ENCODE data around the gene C1QTNF4.

Gene C1QTNF4

GRCh38 chr11:47541070-47541469 is 53.1 kb downstream of the C1QTNF4 start:
- Histone ChIP-seq H3K27me3 (replicated peaks in 2 of 5; ENCODE audit: control insufficient read depth in 4 of 5, insufficient read depth in 5 of 5, low read length in 4 of 5) (no peaks in the 10 kb centered on the region), H3K27ac (ENCODE audit: insufficient read depth in 1 of 2, low read depth in 1 of 2, low read length in 2 of 2, poor library complexity in 1 of 2, severe bottlenecking in 2 of 2) (no peak overlapping the region), H3K4me3 (ENCODE audit: control insufficient read depth in 1 of 7, extremely low read depth in 1 of 7, insufficient read depth in 4 of 7, low read depth in 2 of 7, low read length in 6 of 7) (no peak overlapping the region), H3K9me3 (ENCODE audit: control extremely low read depth in 1 of 5, control insufficient read depth in 4 of 5, insufficient read depth in 2 of 5, low read depth in 1 of 5, low read length in 4 of 5) (no peaks in the 10 kb centered on the region), H3K36me3 (ENCODE audit: control insufficient read depth in 4 of 4, insufficient read depth in 4 of 4, low read length in 3 of 4) (peaks cover 0 to 5% (median 3%) of the 10 kb centered on the region in 4 experiments), H3K4me1 (ENCODE audit: control extremely low read depth in 1 of 4, control insufficient read depth in 4 of 4, insufficient read depth in 4 of 4, low read length in 3 of 4) (peaks cover 0 to 22% (median 10%) of the 10 kb centered on the region in 4 experiments)
- WGBS (ENCODE audit: insufficient coverage) = 100% methylated on average over 1 of the region's 2 CpGs
- no peak for DNase-seq
- ChIA-PET CTCF (interaction anchor here (1.2 to 3.3 kb wide), 7 partner anchors 10 to 32 kb away, joined by 4 to 13 read pairs (median 8); partner anchors contain the start of gene CELF1), POLR2A (interaction anchor here (0.6 kb wide), 1 partner anchor 27 kb away, joined by 4 read pairs; no protein-coding TSS in a partner anchor)

- CTCF ChIA-PET = interaction anchor here (0.8 to 3.3 kb wide), 9 partner anchors 9 to 50 kb away, joined by 3 to 13 read pairs (median 8); partner anchors contain the start of gene CELF1
- H3K4me1 ChIP-seq (ENCODE audit: control extremely low read depth in 1 of 4, control insufficient read depth in 4 of 4, insufficient read depth in 4 of 4, low read length in 3 of 4) = peaks cover 0 to 22% (median 10%) of the 10 kb centered on the region in 4 experiments
- peaks cover 2 to 5% (median 4%) of the 10 kb centered on the region in 4 experiments for H3K36me3 ChIP-seq (ENCODE audit: control insufficient read depth in 4 of 4, insufficient read depth in 4 of 4, low read length in 3 of 4)
- no peaks in the 10 kb centered on the region for H3K9me3 ChIP-seq (ENCODE audit: control extremely low read depth in 1 of 5, control insufficient read depth in 4 of 5, insufficient read depth in 2 of 5, low read depth in 1 of 5, low read length in 4 of 5)
- no CpG with 5 or more reads among the region's 2 CpGs for WGBS (ENCODE audit: insufficient coverage)
- no peak overlapping the region for H3K4me3 ChIP-seq (ENCODE audit: control insufficient read depth in 1 of 7, extremely low read depth in 1 of 7, insufficient read depth in 4 of 7, low read depth in 2 of 7, low read length in 6 of 7)
- H3K27me3 ChIP-seq (replicated peaks in 2 of 5; ENCODE audit: control insufficient read depth in 4 of 5, insufficient read depth in 5 of 5, low read length in 4 of 5) = no peaks in the 10 kb centered on the region
- POLR2A ChIA-PET = interaction anchor here (0.5 kb wide), 1 partner anchor 39 kb away, joined by 3 read pairs; no protein-coding TSS in a partner anchor
- no peak overlapping the region for H3K27ac ChIP-seq (ENCODE audit: insufficient read depth in 1 of 2, low read depth in 1 of 2, low read length in 2 of 2, poor library complexity in 1 of 2, severe bottlenecking in 2 of 2)
- DNase-seq = no peak
Observed at GRCh38 chr11:47539681-47540039, 54.6 kb downstream of the C1QTNF4 start.

Data from common myeloid progenitor, CD34-positive (primary cell).